NCI-H82 treated with DMSO at 0.1 percent for 48 hours (cell line): ENCODE results near the gene C10orf90.
A peak's percentile ranks its signal among the peaks of the same experiment; 100 is the strongest.

Experiments
- DNase-seq: peaks from one replicate; lab custom pipeline; 2025; ENCODE audit not compliant: unreplicated experiment; lab: John Stamatoyannopoulos, UW

The C10orf90 gene

GRCh38 chr10:126670056-126670894 lies at the start of gene C10orf90:
Gene C10orf90, minus strand, starts transcription at chr10:126670693. Its CDS starts 213 bp downstream, at chr10:126670480.
- no peak for DNase-seq

- no peak for DNase-seq
Measured at GRCh38 chr10:126716366-126716765, 45.9 kb upstream of the C10orf90 start.

GRCh38 chr10:126713594-126713993 lies 43.1 kb upstream of the C10orf90 start:
- DNase-seq, result no peak

GRCh38 chr10:126712681-126713080 lies 42.2 kb upstream of the C10orf90 start:
- DNase-seq, result no peak

- DNase-seq, result no peak
Measured at GRCh38 chr10:126705951-126706565, 35.6 kb upstream of the C10orf90 start.

GRCh38 chr10:126705131-126705530 lies 34.6 kb upstream of the C10orf90 start:
- no peak for DNase-seq

- no peak for DNase-seq
Measured at GRCh38 chr10:126704649-126705048, 34.2 kb upstream of the C10orf90 start.

- DNase-seq, result peak; percentile 14
Measured at GRCh38 chr10:126702181-126702580, 31.7 kb upstream of the C10orf90 start.

- DNase-seq, result no peak
Measured at GRCh38 chr10:126701526-126701925, 31.0 kb upstream of the C10orf90 start.

GRCh38 chr10:126696684-126697083 lies 26.2 kb upstream of the C10orf90 start:
- DNase-seq, result no peak

- DNase-seq, result no peak
Measured at GRCh38 chr10:126691456-126691855, 21.0 kb upstream of the C10orf90 start.

- no peak for DNase-seq
Measured at GRCh38 chr10:126690534-126690933, 20.0 kb upstream of the C10orf90 start.

- DNase-seq, result no peak
Measured at GRCh38 chr10:126689461-126689994, 19.0 kb upstream of the C10orf90 start.

- DNase-seq, result no peak
Measured at GRCh38 chr10:126687121-126687606, 16.7 kb upstream of the C10orf90 start.

- no peak for DNase-seq
Measured at GRCh38 chr10:126686719-126687118, 16.2 kb upstream of the C10orf90 start.

GRCh38 chr10:126686268-126686667 lies 15.8 kb upstream of the C10orf90 start:
- no peak for DNase-seq

GRCh38 chr10:126685756-126686155 lies 15.3 kb upstream of the C10orf90 start:
- no peak for DNase-seq

GRCh38 chr10:126684171-126684745 lies 13.8 kb upstream of the C10orf90 start:
- no peak for DNase-seq

GRCh38 chr10:126683466-126683865 lies 13.0 kb upstream of the C10orf90 start:
- DNase-seq, result no peak

- no peak for DNase-seq
Measured at GRCh38 chr10:126675656-126676438, 5.4 kb upstream of the C10orf90 start.
